ENCODE data around the gene TMEM181.

DNA sequence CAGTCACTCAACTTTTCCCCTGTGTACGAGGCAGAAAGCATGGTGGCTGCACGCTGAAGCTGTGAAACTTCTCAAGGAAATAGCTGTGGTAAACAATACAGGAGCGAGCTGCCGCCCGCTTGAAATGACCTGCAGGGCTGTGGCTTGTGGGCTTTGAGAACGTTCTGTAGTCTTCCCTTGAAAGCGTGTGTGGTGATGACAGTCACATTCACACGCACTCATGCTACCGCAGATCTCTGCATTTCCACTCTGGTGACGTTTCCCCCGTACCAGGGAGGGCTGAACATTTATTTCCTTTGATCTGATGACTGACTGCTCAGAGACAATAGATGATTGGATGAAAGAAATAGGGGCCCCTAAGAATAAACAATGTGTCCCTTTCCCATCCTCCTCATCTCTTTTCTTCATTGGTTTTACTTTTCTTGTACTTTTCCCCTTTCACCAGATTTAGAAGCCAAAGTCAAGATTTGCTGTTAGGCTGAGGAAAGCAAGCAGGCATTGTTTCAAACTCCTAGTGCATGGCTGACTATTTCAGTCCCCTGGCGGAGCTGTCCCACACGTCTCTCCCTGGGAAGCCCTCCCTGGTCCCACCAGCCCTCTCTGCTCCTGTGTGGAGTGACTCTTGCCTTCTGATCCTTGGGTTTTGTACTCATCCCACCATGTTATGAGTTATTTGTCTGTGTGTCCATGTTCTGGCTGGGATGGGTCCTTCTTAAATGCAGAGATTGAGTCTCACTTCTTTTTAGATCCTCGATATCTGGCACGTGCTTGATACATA is 93.9 kb downstream of the TMEM181 start:
- TF ChIP-seq, protein P1, sequence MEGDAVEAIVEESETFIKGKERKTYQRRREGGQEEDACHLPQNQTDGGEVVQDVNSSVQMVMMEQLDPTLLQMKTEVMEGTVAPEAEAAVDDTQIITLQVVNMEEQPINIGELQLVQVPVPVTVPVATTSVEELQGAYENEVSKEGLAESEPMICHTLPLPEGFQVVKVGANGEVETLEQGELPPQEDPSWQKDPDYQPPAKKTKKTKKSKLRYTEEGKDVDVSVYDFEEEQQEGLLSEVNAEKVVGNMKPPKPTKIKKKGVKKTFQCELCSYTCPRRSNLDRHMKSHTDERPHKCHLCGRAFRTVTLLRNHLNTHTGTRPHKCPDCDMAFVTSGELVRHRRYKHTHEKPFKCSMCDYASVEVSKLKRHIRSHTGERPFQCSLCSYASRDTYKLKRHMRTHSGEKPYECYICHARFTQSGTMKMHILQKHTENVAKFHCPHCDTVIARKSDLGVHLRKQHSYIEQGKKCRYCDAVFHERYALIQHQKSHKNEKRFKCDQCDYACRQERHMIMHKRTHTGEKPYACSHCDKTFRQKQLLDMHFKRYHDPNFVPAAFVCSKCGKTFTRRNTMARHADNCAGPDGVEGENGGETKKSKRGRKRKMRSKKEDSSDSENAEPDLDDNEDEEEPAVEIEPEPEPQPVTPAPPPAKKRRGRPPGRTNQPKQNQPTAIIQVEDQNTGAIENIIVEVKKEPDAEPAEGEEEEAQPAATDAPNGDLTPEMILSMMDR (IDR thresholded peaks at IDR 0.05), result no peak
- TF ChIP-seq POLR2A (IDR thresholded peaks at IDR 0.05), result no peak

All from right lobe of liver (tissue), 4 donors.